ENCODE results near the gene METRNL.
"Not testable (repeated sequence)": the region's sequence is repeated elsewhere in the genome, so short reads cannot be mapped to it uniquely, and the experiment has no call there.

METRNL gene

DNA sequence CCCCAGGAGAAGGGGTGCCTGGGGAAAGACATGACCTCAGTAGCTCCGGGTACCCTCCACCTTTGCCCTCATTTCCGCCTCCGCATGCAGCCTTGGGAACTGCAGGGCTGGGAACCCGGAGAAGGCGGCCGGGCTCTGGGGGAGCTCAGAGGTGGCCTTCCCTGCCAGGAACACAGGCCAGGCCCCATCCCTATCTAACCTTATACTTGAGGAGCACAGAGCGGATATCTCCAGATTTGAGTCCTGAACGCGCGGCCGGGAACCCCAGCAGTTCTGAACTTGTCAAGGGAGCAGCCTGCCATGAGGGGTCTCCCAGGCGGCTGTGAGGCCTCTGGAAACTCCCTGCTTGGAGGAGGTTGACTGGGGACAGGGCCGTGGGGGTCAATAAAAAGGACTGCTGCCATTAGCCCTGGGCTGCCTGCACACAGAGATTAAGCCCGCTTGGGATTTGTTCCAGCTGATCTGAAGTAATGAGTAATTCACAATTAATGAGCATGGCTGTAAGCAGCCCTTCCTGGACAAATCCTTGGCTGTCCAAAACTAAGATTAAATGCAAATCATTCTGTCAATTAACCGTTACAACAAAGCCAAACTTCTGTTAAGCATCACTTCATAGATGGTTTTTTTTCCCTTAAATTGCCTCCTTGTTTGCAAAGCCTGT lies 26.3 kb upstream of the METRNL start:
- DNase-seq = no peak

DNA sequence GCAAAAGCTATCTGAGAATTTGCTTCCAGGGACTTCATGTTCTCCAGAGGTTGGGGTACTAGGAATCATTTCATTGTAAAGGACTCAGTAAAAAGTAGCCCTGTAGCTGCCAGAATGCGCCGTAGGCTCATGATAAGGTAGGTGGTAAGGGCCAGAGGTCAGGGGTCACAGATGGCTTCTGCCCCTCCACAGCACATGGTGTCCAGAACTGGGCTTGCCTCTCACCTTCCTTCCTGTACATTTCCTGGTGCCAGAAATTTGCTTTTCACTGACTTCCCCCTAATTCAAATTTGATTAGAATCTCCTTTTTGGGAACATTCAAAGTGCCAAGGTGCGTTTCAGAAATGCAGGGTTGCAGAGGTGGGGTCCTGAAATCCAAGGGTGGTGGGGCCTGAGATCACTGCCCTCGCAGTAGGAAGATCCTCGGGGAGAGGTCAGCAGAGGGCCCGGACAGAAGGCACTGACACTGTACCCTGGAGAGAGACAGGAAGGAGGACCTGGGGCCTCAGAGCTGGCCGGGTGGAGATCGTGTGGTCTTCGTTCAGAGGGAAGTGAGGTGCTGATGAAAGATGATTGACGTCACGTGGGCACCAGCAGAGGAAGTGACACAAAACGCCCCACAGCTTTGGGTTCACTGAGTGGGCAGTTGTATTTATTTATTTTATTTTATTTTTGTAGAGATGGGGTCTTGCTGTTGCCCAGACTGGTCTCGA lies 25.5 kb upstream of the METRNL start:
- no peak for DNase-seq

DNA sequence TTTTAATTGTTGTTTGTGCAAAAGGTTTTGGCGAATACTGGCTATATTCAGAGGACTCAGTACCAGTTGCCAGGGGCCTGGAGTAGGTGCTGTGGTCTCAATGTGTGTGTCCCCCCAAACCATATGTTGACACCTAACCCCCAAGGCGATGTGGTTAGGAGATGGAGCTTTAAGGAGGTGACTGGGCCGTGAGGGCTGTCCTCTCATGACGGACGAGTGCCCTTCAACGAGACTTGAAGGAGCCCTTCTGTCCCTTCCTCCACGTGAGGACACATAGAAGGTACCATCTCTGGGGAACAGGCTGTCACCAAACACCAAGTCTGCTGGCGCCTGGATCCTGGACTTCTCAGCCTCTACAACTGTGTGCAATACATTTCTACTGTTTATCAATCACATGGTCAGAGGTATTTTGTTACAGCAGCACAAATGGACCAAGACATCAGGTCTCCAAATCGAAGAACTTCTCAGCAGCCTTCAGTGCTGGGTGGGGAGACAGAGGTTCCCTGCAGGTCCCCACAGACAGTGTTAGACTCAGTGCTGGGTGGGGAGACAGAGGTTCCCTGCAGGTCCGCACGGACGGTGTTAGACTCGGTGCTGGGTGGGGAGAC lies 24.8 kb upstream of the METRNL start:
- no peak for DNase-seq

DNA sequence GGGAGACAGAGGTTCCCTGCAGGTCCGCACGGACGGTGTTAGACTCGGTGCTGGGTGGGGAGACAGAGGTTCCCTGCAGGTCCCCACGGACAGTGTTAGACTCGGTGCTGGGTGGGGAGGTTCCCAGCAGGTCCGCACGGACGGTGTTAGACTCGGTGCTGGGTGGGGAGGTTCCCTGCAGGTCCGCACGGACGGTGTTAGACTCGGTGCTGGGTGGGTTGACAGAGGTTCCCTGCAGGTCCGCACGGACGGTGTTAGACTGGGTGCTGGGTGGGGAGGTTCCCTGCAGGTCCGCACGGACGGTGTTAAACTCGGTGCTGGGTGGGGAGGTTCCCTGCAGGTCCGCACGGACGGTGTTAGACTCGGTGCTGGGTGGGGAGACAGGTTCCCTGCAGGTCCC lies 24.2 kb upstream of the METRNL start:
- DNase-seq = not testable (repeated sequence)

DNA sequence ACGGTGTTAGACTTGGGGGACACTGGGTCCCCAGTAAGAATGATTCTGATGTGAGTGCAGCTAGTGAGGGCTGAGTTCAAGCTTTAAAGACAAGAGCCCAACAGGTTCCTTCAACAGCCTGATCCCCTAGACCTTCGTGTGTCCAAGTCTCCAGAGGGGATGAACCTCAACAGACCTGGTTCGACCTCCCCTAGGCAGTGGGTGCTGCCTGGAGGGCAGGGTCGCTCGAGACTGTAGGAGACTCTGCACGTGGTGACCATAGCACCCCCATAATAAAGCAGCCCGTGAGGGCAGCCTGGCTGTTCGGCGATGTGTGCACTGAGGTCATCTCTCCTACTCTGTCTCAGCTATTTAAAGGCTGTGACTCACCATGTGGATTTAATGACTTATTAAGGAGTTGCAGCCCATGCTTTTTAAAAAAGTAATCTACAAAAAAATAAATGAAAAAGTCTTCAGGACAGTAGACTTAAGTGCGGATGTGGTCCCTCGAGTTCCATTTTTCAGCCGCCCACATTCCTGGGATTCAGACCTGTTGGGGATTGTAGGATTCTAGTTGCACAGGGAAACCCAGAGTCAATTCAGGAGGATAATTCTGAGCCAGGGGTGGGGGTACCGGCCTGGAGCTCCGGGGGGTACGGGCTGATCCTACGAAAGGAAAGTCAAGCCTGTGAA lies 23.4 kb upstream of the METRNL start:
- no peak for DNase-seq

DNA sequence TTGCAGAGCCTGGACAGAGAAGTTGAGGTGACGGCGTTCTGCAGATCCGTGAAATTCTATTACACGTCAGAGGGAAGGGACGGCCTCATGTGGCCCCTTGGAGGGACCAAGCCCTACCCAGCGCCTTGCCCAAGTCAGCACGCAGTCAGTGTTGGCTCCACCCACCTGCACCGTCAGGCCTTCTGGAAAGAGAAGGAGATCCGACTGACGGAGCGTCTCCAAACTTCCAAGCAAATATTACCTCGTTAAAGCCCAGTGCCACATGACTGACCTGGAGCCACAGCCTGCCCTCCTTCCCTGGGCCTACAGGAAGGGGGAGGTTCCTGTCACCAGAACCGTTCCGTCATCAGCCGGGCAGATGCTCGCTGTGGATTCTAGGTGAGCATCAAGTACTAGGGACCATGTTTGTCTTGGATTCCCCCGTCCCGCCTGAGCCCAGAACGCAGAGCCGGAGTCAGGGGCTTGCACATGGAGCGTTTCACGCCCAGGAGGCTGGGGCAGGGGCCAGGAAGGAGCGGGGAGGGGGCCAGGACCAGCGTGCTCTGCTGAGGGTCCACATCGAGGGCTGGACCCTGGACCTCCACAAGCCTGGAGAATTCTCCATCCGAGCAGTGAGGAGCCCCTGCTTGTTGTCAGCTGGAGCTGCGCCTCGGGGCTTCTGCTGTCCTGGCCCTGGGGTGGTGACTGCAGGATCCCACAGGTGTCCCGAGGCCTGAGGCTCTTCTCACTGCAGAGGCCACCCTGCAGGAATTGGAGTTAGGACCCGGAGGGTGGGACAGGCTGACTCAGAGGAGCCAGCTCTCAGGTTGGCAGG lies 22.6 kb upstream of the METRNL start:
- DNase-seq = no peak

DNA sequence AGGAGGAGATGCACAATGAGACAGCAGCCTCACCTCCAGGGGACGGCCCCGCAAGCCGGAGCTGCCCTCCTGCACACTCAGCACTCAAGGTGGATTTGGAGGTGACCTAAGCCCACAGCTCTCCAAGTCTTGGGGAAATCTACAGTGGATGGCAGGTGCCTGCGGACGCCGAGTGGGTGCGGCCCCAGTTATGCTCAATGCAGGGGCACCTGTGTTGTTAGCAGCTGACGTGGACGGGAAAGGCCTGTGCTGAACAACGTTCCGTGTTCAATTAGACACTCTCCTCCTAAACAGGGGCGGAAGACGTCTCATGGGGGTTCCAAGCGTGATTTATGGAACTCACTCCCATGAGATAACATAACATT lies 22.0 kb upstream of the METRNL start:
- no peak for DNase-seq

DNA sequence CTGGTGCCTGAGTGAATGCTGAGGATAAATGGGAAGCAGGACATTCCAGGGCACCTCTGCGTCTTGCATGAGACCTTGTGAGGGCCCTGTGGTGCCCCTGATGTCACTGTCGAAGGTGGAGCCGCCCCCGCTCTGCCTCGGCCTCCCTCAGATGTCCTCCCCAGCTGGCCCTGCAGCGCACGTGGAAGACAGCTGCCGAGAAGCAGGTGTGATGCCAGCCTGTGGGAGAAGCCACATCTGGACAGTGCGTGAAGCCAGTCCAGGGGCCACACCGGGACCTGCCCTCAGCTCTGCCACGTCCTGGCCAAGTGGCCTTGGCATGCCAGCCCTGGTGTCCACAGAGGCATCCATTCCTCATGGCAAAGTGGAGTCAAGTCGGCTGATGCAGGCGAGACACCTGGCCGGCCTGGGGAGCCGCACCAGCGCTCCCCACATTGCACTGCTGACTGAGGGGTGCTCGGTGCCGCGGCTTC lies 21.6 kb upstream of the METRNL start:
- no peak for DNase-seq

DNA sequence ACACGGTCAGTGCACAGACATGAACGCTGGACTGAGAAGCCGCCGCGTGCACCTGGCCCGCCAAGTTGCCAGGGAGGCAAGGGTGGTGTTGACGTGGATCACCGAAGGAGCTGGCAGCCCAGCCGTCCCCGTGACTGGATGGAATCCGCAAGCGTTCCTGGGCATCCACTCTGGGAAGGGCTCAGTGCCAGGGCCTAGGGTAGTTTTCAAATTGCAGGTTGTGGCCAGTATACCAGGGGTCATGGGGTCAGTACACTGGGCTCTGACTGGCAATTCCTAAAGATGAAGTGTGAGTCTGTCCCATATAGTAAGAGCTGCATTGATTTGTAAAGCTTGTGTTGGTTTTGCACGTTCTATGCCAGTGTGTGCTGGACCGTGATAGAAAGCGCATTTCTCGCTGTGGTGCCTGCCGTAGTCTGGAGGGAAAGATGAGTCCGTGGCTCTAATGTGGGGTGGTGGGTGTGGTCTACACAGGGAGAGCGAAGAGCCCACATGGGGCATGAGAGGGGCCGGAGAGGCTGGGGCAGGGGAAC lies 21.1 kb upstream of the METRNL start:
- DNase-seq = no peak

DNA sequence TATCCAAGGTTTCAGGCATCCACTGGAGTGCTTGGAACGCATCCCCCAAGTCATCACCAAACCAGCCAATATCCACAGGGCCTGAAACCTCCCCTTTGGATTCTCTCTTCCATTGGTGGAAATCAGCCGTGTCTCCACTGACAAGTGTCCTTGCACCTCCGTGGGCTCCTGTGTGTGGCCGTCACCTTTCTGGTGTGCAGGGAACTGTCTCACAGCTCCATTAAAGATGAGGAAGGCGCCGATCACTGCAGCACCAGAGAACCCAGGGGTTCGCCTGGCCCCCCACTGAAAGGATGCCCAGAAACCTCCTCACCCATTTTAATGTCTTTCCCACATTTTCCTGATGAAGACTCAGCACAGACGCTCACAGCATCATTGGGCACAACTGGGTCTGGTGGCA lies 17.8 kb upstream of the METRNL start:
- DNase-seq = no peak

DNA sequence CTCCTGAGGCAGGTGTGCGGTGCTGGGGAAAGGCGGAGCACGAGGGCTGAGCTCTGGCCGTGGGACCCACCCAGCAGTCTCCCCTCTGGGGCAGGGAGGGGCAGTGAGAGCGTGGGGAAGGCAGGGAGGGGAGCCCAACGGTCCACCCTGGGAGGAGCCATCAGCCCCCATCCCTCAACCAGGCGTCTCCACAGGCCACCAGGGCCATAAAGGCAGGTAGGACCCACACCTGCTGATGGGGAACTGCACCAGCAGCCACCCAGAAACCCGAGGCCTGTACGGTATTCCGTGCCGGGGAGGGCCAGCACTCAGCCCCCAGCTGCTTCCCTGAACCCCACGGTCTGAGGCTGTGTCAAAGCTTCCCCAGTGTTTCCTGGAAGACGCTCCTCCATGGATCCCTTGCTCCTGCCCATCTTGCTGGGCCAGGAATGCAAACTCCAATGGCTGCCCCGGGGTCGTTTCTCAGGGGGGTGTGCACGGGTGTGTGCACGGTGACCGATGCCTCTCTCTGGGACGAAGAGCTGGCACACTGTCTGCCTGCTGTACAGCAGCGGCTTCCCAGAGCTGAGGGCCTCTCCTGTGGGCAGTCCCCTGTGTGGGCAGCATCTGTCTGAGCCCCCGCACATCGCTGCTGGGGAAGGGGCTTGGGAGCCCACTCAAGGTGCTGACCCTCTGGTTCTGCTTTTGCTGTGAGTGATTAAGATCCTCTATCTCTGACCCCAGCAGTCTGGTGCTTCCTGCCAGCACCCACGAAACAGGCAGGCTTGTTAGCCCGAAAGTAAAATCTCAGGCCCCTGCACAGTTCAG lies 17.2 kb upstream of the METRNL start:
- DNase-seq = no peak

DNA sequence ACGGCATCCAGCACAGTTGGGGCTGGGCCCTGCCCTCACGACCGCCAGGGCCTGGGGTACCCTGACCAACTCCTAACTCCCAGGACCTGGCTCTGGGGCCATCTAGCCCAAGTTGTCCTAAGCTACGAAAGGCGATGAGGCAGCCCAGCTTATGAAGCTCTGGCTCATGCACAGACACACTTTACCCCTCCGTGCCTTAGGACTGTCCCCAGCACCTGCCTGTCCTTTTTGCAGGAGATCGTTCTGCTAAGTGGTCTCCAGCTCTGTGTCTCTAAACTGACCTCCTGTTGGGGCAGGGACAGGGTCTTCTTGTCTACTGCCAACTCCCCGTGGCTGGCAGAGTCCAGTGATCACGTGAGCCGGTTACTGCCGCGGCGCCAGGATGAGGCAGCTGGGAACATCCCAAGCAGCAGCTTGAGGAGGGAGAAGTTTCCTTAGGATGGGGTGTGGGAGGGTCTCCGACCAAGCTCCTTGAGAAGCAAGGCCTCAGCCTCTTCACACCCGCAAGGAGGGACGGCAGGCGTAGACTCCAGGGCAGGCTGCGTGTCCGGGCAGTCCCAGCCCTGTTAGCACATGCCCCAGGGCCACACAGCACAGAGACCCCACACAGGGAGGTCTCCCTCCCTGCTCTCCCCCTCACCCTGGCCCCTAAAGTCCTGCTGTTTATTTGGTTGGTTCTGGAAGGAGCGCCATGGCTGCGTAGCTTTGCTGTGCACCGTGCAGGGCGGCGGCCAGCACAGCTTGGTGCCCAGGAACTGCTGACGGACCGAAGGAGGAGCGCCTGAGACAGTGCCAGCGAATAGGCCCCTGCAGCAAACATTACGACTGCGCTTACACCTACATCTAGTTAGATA lies 16.4 kb upstream of the METRNL start:
- DNase-seq = no peak

DNA sequence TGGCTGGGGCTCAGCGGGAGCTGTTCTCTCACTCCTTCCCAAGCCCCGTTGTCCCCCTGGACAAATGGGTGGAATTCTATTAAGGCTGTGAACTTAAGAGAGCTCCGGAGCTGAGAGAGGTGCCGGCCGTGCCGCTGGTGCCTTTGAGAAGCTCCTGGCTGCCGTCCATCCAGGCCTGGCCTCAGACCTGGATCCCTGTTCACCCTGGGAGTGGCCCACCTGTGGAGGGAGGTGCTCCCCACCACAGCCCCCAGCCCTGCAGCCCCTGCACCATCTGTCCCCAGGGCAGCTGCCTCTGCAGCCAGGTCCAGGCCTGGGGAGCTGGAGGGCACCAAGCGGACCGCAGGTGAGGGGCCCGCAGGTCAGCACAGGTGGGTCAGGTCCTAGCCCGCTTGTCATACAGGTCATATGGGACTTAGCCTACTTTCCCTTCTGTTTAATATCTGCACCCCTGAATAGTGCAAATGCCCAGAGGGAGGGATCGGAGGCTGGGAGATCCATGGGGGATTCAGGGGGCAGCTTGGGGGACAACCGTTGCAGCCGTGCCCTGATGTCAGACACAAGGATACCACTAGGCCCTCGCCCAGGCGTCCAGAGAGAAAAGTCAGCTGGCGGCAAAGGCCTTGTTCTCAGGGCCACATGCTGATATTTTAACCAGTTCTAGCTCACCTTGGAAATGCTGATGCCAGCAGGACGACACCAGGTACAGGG lies 15.2 kb upstream of the METRNL start:
- no peak for DNase-seq

DNA sequence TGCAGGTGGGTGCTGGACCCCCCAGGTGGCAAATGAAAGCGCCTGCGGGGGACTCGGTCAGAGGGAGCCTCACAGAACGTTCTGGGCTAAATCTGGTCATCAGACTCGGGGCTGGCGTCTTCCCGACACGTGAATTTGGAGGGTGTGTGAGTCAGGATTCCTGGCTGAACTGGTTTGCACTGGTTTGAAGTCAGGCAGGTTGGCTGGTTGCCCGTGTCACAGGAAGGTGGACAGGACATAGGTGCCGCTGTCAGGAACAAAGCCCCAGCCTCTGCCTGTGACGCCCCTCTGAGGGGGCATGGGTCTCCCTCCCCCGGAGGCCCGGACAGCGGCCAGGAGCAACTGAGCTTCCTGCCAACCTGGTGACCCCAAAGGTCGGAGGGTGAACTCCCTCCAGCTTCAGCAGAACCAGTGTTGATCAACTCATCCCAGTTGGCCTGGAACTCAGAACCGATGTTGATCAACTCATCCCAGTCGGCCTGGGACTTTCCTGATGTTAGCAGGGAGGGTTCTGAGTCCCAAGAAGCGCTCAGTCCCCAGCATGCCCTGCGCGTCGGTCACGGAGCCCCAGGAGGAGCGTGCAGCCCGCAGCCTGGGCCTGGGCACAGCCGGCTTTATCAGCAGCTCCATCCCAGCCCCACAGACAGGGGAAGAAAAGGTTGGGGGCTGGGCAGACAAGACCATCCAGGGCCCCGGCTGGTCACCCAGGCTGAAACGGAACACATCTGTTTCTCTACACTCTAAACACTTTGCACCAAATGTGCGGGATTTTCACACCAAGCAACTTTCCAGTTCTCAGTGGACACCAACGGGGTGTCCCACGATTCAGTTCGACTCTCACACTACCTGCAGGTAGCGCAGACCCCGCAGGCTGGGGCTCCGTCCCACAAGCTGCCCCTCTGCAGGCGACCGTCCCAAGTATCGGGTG lies 14.4 kb upstream of the METRNL start:
- no peak for DNase-seq

DNA sequence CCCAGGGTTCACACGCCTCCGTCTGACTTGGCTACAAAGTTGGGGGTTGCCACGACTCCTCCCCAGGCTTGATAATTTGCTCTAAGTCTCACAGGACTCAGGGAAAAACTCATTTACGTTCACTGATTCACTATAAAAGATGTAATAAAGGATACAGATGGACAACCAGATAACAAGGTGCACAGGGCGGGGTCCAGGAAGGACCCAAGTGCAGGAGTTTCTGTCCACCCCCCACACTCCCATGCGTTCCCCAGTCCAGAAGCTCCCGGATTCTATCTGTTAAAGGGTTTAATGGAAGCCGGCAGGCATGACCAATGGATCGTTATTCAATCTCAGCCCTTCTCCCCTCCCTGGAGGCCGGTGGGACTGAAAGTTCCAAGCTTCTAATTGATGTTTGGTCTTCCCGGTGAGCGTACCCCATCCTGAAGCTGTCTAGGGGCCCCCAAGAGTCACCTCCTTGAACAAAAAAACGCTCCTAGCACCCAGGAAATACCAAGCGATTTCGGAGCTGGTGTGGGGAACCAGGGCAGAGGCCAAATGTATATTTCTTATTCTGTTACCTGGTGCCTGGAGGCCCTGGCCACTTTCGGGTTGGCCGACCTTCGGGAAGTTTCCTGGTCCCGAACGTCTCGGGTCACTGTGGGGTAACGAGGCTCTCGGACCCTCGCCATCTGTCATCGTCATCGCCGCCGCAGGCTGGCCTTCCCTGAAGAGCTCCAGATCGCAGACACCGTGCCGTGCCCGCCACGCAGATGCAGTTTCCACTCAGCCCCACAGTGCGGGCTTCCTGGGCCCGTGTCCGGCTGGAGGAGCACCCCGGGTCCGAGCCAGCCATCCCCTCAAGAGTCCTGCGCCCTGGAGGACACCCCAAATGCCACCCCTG lies 13.5 kb upstream of the METRNL start:
- no peak for DNase-seq

DNA sequence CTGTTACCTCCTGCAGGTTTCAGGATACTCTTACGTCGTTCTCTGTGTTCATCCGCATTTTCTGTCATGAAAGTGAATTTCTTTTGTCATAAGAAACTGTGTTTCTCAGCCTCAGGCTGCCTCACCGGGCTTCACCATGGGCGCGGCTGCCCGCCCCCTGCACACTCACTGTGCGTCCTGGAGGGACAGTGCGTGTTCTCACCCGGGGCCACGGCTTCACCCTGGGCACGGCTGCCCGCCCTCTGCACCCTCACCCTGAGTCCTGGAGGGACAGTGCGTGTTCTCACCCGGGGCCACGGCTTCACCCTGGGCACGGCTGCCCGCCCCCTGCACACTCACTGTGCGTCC lies 12.9 kb upstream of the METRNL start:
- not testable (repeated sequence) for DNase-seq

DNA sequence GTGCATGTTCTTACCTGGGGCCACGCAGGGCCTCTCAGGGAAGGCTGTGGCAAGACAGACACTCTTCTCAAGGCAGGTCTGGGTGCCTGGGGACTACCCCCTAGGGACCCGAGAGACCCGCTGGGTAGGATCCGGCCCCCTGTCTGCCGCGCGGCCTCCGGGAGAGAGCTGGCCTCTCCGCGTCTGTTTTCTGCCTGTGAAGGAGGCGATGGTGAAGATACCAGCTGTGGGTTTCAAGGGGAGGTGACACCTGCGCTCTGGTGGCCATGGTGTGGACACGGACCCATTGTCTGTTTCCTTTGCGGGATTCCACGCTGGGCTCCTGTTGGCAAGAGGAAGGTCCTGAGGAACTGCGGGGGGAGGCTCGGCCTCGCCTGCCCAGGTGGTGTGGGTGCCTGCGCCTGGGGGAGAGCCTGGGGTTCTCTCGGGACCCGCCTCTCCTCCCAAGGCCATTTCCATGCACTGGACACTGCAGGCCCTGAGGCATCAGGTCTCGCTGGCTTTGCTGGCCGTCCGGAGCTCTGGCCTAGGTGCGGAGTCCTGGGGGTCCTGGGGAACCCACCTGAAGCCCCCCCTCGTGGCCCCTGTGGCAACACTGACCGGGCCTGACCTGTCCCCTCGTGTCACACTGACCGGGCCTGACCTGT lies 12.2 kb upstream of the METRNL start:
- DNase-seq = no peak

All from stimulated activated CD4-positive, alpha-beta T cell treated with anti-CD3 and anti-CD28 coated beads, Interleukin-1b, Interleukin-23, amount 100 ng/mL, for 48 hours (primary cell).